Daoy (cell line): Measurements from ENCODE around the gene SSH2. TPM values are rescaled to one million over a fixed set of nuclear protein-coding genes. Genes with fewer than 3 reads are reported as not detected.
A peak's percentile ranks its signal among the peaks of the same experiment; 100 is the strongest.
"Not testable (repeated sequence)": the region's sequence is repeated elsewhere in the genome, so short reads cannot be mapped to it uniquely, and the experiment has no call there.

Experiments used
- DNase-seq: peaks from one replicate; pipeline ENCODE4 v3.0.0-alpha.2; 2015; ENCODE audit warnings: low read depth
- total RNA-seq: library from RNA; depleted of rRNA; stranded (reverse); fragments of >200 nt; shearing (Covaris generic); gene quantifications from 2 replicates; pipeline ENCODE4 v1.2.3, GENCODE V29; 2014

Gene SSH2
- total RNA-seq, 1 experiment from 2014 or later = 4.6 TPM

DNA sequence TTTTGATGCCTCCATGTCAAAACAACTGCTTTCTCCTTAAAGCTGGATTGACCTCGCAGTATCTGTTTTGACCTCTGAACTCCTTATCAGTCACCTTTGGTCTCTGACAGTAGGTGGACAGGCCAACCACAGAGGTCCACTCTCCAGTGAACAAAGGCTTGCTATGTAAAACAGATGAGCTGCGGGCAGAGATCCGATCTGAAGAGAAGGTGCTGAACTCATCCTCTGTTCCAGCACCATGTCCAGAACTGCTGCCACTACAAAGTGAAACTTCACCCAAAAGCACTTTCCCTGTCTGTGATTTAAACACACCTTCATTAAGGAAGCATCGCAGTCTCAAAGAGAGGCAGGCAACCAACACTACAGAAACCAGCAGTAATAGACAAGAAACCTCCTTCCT lies 190.0 kb downstream of the SSH2 start:
- DNase-seq = no peak

DNA sequence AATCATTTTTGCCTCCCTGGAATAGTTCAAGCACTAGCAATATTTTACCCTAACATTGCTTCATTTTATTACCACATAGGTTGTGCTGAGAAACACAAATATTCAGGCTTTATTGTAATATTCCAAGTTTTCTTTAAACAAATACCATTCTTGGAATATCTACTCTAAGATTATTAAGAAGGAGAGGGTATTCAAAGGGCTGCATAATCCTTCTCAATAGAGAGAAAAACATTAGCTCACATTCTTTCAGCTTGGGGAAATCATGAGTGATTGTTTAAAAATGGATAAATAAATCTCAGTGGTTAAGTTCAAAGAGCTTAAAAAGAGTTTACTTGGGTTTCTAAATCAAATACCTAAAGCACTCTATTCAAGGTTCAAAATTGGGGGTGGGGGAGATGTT lies 195.4 kb downstream of the SSH2 start:
- DNase-seq = no peak

DNA sequence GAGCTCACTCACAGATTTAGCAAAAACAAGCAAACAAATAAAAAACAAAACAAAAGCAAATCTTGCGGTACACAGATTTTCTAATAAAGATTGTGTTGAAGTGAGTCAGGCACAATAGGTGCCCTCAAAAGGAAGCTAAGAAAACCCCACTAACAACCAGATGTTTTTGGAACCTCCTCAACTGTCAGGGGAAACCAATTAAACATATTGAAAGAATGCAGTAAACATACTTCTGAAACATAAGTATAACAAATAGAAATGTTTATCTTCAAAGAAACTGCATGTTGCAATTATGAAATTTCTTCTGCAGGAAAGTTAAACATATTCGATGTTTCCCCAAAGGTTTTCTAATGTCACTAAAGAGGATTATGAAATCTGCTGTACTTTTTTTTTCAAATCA lies 196.9 kb downstream of the SSH2 start:
- no peak for DNase-seq

DNA sequence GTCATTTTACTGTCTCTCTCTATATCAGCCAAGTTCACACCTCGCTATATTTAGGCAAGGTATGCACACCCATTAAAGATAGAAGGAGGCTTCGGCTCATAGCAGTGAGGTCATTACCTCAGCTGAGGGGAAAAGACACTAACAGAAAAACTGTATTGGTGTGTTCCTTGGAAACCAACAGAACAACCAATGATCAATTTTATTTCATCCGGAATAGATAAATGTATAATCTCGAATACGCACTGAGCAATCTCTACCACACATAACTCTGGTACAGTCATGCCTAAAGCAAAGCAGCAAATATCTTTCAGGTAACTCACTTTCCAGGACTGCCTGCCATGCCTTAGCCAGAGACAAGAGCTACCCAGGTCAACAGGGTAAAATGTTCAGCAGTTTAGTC lies 197.4 kb downstream of the SSH2 start:
- no peak for DNase-seq

DNA sequence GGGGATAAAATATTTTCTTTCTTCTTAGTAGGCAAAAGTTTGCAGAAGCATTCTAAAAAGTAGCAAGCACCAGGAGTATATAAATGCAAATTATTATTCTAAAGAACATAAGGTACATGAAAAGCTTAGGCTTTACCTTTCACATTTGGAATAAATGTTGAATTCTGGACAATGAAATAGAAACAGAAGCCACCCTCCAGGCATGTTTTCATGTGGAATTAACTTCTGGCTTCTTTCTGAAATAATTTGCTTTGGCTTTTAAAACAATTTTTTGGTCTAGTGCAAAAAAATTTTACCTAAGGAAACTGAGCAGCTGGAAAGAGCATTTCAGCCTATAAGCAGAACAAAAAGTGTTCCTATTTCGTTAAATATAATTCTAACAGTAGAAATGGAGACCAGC lies 197.8 kb downstream of the SSH2 start:
- DNase-seq = no peak

DNA sequence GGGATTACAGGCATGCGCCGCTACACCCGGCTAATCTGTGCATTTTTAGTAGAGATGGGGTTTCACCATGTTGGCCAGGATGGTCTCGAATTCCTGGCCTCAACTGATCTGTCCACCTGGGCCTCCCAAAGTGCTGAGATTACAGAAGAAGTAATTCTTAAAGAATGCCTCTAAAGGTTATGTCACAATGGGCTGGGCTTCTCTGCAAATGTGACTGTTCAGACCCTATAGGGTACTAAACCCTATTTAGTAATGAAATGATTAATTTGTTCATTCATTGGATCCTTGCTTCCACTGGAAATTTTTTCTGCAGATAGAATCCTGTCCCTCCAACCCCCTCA lies 198.5 kb downstream of the SSH2 start:
- DNase-seq = no peak

DNA sequence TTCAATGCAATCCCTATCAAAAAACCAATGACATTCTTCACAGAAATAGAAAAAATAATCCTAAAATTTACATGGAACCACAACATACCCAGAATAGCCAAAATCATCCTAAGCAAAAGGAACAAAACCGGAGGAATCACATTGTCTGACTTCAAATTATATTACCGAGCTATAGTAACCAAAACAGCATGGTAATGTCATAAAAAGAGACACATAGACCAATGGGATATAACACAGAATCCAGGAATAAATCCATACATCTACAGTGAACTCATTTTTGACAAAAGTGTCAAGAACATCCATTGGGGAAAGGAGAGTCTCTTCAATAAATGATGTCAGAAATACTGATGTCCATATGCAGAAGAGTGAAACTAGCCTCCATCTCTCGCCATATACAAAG lies 201.5 kb downstream of the SSH2 start:
- DNase-seq = no peak

DNA sequence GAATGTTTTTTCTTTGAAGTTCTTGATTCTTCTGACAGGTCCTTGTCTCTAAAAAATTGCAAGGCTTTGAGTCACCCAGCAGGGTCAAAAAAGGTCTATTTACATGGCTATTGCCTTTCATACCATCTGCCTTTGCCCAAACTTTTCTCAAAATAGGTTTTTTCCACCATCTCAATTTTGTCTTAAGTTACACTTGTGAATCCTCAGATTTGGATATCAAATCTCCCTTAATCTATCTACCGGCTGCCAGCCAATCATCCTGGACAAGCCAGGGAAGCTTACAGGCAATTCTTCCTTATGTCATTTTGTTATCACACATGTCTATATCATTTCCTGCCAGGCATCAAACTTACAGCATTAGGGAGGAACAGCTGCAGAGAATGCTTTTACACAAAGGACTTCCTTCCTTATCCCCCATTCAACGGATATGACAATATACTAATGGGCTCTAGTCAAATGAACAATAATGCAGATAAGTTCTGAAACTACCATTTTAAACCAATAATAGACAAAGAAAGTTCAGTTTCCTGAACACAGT lies 203.2 kb downstream of the SSH2 start:
- peak; percentile 41 for DNase-seq

DNA sequence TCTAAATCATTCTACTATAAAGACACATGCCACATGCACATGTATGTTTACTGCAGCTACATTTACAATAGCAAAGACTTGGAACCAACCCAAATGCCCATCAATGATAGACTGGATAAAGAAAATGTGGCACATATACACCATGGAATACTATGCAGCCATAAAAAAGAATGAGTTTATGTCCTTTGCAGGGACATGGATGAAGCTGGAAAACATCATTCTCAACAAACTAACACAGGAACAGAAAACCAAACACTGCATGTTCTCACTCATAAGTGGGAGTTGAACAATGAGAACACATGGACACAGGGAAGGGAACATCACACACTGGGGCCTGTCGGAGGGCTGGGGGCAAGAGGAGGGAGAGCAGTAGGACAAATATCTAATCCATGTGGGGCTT lies 204.6 kb downstream of the SSH2 start:
- not testable (repeated sequence) for DNase-seq

DNA sequence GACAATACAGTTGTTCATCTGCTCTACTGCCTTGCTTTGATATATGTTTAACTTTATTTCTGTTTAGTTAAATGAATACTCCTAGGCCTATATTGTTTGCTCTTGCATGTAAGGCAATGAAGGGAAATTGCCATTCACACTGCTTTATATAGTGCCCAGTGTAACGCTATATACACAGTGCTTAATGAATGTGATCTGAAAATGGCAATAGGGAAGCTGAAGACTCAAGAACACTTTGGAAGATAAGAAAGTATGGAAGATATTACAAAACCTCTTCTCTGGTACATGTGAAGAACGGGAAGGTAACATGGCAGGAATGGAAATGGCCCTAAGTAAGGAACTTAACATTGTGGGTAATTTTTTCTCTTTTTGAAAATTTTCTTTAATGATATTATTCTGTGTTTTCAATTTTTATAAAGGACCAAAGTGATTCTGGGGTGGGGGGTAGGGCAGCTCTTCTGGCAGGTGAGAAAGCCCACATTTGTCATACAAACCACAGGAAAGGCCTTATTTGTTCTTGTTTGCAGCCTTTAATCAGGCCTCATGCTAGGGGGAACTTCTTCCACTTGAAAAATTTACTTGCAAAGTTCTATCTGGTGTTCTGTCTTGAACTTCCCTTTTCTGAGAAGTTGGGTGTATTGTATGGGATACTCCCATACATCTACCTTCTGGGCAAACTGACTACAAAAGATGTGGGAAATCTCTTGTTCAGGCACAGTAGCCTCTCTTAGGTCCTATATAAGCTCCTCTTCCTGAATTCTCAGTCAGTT lies 206.6 kb downstream of the SSH2 start:
- DNase-seq = no peak

DNA sequence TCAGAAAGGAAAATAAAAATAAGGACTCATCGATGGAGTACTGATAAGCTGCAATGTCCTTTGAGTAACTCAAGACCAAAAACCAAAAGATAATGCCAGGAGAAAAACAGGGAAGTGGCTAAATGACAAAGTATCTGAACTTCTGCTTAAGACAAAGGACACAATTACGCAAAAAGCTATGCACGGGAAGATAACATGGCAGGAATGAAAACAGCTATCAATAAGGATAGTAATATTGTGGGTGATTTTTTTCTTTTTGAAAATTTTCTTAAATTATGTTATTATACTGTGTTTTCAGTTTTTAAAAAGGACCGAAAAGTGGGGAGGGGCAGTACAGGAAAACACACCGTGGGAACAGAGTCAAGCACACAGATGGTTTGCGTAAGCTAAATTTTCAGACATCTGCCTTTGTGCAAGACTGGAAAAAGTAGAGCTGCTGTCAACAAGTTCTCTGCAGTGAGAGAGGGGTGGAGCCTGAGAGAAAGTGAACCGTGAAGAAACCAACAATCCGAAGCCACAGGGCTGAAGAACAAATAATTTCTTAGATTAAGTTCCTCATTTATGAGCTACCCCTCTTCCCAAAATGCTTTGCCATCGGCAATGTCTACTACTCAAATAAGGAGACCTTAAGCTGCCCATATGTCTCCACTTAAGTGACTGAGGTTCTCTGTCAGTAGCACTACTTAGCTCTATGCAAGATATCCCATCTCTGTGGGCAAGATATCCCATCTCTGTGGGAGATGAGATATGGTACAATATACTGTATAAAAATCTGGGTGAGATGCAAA lies 207.4 kb downstream of the SSH2 start:
- DNase-seq = no peak

DNA sequence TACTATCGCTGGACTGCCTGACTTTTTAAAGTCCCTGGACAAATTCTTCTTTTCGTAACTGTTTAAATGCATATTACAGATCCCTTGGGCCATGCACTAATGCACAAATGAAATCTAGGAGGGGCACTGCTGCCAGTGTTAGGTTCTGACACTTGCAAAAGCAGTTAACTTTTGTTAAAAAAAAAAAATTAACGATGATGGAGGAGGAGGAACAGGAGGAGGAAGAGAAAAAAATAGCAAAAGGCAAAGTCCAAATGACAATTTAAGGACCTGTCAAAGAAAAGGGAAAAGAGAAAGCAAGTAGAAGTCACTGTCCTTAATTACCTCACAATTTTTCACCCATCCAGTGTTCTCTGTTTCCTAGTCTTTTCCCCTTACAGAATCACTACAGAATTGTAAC lies 209.5 kb downstream of the SSH2 start:
- DNase-seq = no peak

DNA sequence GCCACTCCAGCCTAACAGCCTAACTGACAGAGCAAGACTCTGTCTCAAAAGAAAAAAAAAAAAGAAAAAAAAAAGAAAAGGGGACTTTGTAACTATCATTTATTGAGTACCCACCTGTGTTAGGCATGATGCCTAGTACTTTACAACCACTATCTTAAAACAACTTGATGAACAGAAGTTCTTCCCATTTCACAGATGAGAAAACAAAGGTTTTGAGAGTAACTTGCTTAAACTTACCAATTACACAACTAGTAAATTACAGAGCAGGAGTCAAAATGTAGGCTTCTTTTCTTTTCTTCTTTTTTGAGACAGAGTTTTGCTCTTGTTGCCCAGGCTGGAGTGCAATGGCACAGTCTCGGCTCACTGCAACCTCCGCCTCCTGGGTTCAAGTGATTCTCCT lies 210.6 kb downstream of the SSH2 start:
- no peak for DNase-seq

DNA sequence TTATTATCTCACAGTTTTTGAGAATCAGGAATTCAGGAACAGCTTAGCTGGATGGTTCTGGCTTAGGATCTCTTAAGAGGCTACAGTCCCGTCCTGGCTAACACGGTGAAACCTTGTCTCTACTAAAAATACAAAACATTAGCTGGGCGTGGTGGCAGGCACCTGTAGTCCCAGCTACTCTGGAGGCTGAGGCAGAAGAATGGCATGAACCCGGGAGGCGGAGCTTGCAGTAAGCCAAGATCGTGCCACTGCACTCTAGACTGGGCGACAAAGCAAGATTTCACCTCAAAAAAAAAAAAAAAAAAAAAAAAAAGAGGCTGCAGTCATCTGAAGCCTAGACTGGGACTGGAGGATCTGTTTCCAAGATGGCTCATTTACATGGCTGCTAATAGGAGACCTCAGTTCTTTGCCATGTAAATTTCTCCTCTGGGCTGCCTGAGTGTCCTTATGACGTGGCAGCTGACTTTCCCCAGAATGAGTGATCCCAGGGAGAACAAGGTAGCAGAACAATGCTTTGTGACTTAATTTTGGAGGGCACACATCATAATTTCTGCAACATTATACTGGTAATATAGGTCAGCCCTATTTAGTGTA lies 211.5 kb downstream of the SSH2 start:
- no peak for DNase-seq

DNA sequence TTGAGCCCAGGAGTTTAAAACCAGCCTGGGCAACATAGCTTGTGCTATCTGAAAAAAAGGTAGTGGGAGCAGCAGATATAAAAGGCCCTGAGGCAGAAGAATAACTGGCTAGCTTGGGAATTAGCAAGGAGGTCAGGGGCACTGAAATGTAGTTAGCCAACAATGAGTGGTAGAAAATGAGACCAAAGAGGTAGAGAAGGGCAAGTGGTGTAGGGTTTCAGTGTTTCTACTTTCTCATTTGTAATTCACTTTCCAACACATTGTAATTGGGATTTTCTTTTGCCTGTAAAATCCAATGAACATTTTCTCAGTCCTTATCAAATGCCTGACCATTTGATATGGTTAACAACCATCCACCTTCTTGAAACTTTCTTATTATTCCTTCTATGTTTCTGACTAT lies 212.2 kb downstream of the SSH2 start:
- DNase-seq = no peak

DNA sequence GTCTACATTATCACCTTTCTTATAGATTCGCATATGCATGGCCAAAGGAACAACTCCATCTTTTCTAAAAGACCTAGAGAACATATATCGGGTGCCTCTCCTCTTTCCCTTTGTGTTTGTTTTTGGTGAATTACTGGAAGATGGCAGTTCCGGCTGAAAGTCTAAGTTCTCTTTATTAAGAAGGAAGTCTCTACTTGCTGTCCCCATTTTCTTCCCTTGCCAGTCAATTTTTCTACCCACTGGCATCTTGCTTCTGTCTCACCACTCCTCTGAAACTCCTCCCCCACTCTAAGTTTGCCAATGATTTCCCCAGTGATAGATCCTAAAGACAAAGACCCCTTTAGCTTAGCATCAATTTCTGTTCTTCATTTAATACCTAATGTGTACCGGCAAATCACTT lies 213.5 kb downstream of the SSH2 start:
- DNase-seq = no peak

DNA sequence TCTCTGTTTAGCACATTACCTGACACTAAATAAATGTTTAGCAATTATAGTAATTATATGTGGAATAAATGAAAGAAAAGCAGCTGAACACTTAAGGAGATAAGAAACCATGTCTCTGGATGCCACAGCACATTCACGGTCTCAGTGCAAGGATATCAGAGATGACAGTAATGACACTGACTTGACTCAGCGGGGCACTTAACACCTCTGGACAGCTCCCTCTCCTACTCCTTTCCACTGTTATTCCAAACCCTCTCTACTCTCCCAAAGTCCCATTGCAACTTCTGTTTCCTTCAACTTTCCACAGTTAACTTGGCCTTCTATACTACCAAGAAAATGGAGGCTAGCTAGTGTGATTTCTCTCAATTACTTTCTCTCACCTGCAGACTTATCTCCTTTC lies 214.3 kb downstream of the SSH2 start:
- no peak for DNase-seq

DNA sequence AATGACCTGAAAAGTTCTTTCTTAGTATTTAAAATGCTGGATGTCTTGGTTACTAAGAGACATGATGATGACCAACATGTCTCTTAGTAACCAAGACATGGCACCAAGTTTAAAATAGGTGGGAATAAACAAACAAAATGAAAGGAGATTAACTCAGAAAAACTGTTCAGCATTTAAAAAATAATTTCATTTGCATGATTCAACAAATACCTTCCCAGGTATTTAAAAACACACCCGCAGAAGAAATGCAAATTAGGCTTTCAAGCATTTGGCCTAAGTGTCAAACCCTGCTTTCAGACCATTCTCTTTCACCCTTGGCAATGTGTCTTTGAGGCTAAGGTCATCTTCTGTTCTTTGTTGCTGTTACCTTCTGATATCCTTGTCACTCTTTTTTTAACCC lies 215.9 kb downstream of the SSH2 start:
- no peak for DNase-seq

DNA sequence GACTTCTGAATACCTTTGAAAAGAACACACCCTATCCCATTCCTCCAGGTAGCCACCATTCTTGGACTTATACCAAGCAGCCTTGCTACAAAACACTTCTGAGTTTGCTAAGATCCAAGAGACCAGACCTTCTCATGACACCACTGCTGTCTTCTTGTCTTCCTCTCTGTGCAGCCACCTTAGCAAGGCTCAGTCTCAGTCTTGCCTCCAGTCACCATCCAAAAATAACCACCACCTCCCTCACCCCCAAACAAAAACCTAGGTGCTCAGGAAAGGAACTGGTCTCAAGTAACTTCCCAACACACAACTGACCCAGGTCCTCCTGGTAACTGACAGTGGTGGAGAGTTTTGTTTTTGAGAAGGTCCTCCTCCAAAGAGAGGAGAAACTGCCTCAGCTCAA lies 216.4 kb downstream of the SSH2 start:
- no peak for DNase-seq

DNA sequence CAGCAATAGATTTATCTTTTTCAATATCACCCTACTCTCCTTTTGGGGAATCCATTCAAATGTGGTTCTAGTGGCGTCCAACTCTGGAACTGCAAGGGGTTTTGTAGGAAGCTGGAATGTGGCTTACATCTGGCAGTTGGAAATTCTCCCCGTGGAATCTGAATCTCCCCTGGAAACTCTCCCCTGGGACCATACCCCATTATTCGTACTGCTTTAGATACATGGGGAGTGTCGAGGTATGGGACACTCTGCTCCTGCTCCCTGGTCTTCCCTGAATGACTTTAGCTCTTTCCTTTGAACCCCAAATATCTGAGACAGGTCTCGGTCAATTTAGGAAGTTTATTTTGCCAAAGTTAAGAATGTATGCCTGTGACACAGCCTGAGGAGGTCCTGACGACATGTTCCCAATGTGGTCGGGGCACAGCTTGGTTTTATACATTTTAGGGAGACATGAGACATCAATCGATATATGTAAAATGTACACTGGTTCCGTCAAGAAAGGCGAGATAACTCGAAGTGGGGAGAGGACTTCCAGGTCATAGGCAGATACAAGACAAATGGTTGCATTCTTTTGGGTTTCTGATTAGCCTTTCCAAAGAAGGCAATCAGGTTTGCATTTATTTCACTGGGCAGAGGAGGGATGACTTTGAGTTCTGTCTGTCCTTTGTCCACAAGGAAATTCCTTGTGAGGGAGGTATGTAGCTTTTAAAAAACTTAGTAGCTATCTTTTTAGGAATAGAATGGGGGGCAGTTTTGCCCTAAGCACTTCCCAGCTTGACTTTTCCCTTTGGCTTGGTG lies 218.2 kb downstream of the SSH2 start:
- DNase-seq = no peak

DNA sequence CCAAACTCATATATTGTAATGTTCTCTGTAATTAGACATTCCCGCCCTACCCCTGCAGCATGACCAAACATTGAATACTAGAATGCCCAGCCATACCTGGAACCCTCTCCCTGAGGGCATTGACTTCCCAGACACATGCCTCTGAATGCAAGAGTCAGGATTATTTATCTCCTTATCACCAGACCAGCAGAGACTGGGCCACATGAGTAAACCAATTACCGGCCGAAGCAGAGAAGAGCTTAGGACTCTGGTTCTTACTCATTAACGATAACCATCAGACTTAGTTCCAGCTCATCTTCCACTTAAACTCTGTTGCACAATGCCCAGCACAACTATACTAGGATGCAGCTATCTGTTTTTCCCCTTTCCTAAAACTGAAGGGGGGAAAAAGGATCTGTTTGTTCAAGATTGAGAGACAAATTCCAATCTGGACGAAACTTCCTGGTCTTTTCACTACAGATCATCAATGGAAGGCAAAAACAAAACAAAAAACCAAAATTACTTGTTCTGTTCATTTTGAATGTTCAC lies 219.1 kb downstream of the SSH2 start:
- peak; percentile 58 for DNase-seq

DNA sequence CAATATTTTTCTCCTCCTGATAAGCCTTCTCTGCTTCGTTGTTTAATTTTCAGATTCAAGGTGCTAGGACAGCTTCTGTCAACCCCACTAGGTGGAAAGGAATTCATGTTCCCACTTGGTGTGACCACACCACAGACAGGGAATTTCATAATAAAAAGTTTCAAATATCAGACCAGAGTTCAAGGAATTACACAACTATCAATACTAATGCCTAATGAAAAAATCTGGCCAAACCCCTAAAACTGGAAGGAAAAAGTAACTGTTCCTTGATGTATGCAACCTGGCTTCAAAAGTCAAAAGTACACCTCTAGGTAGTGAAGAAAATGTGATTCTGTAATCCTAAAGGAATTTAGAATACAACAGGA lies 219.5 kb downstream of the SSH2 start:
- DNase-seq = no peak
